ENCODE data around the gene C1orf35.

C1orf35 gene
- total RNA-seq = 17.8 to 25.8 (median 20.1) reads per million in 9 experiments

GRCh38 chr1:228102791-228103620, at the start of gene C1orf35:
Gene C1orf35, minus strand, starts transcription at chr1:228103325. Its CDS starts 98 bp downstream, at chr1:228103227.
- DNase-seq = peak; percentile 89 to 92 (median 91)
- peak within 1 kb of the TSS; percentile 94 to 96 for H3K27ac Mint-ChIP-seq
- H3K4me1 Mint-ChIP-seq (ENCODE audit: low read depth in 2 of 2) = peaks cover 14 to 21% of the 10 kb centered on the region in 2 donors
- no peaks in the 10 kb centered on the region for H3K27me3 Mint-ChIP-seq
- peak within 1 kb of the TSS; percentile 91 to 92 for H3K4me3 Mint-ChIP-seq
- ATAC-seq (replicated peaks) = peak; percentile 71
- peaks cover 68% of the 10 kb centered on the region for H3K36me3 Mint-ChIP-seq (ENCODE audit: insufficient read depth)
- H3K9me3 Mint-ChIP-seq = no peaks in the 10 kb centered on the region

- Mint-ChIP-seq H3K4me3 (no peak overlapping the region), H3K27ac (peak overlapping the region; percentile 55 to 86), H3K9me3 (no peaks in the 10 kb centered on the region), H3K36me3 (ENCODE audit: insufficient read depth) (peaks cover 31% of the 10 kb centered on the region), H3K27me3 (no peaks in the 10 kb centered on the region), H3K4me1 (ENCODE audit: low read depth in 2 of 2) (peaks cover 8 to 11% of the 10 kb centered on the region in 2 donors)
- ATAC-seq (replicated peaks) = no peak
- DNase-seq = no peak
These were observed 49.8 kb upstream of the C1orf35 start for GRCh38 chr1:228152918-228153258.

GRCh38 chr1:228152097-228152917, 49.2 kb upstream of the C1orf35 start:
- Mint-ChIP-seq H3K9me3 (no peaks in the 10 kb centered on the region), H3K36me3 (ENCODE audit: insufficient read depth) (peaks cover 37% of the 10 kb centered on the region), H3K27ac (peak overlapping the region; percentile 73 to 86), H3K4me1 (ENCODE audit: low read depth in 2 of 2) (peaks cover 8 to 11% of the 10 kb centered on the region in 2 donors), H3K4me3 (no peak overlapping the region), H3K27me3 (no peaks in the 10 kb centered on the region)
- ATAC-seq (replicated peaks) (no peak), DNase-seq (no peak)

DNA sequence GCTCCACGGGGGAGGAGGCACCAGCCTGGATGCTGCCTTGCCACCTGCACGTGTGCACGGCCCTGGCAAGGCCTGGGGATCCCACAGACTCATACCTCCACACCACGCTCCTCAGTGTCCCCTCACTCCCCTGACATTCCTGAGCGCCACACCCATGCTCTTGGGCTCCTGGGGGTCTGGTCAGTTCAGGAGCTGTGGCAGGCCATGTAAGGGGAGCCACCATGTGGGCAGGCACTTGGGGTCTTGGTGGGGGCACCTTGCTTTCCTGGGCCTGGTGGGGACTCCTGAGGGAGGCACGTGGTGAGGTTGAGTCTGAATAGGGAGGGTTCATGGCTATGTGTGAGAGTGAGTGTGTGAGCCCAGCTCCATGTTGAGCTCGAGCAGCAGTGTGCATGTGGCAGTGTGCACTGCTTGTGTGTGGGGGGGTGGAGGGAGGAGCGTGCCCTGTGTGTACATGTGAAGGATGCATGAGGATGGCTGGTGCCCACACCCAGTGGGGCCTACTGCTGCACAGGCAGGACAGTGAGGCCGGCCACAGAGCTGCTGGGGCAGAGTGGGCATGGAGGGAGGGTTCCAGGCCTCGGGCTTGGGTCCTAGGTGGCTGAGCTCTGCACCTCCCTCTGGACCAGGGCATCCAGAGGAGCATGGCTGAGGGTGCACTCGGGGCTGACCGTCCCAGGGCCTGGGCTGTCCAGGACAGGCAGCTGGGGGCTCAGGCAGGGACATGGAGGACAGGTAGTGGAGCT, 48.2 kb upstream of the C1orf35 start:
- ATAC-seq (replicated peaks) = peak; percentile 18
- Mint-ChIP-seq H3K4me3 (peak overlapping the region in 1 of 2 donors; percentile 14), H3K27ac (peak overlapping the region; percentile 73 to 86), H3K9me3 (no peaks in the 10 kb centered on the region), H3K4me1 (ENCODE audit: low read depth in 2 of 2) (peaks cover 8 to 11% of the 10 kb centered on the region in 2 donors), H3K36me3 (ENCODE audit: insufficient read depth) (peaks cover 39% of the 10 kb centered on the region), H3K27me3 (no peaks in the 10 kb centered on the region)
- no peak for DNase-seq

DNA sequence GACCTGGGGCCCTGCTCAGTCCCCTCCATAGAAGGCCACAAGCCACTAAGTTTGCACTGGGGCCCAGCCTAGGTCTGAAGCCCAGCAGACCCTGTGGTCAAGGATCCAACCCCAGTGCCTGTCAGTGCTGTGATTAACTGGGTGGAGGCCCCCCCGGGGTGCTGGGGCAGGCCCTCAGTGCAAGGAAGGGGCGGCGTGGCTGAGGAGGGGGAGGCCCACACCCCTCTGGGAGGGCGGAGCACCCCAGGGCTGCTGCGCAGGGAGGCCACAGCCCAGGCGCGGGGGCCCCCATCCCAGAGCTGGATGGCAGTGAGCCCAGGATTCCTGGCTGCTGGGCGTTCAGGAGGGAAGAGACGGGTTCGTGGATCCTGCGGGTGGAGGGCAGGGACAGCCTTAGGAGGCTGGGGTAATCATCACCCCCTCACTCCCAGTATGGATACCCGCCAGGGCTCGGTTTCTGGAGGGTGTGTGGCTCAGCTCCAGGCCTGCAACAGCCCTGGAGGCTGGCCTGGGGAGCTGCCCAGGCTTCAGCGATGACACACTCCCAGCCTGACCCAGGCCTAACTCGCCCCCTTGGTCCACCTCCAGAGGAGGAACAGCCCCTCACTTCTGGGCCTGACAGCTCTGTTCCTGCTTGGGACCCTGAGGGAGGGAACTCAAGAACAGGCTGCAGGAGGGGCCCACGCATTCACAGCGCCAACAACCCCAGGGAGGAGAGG, 47.5 kb upstream of the C1orf35 start:
- Mint-ChIP-seq H3K27me3 (no peaks in the 10 kb centered on the region), H3K36me3 (ENCODE audit: insufficient read depth) (peaks cover 43% of the 10 kb centered on the region), H3K27ac (peak overlapping the region in 1 of 2 donors; percentile 86), H3K4me1 (ENCODE audit: low read depth in 2 of 2) (peaks cover 8 to 10% of the 10 kb centered on the region in 2 donors), H3K4me3 (no peak overlapping the region), H3K9me3 (no peaks in the 10 kb centered on the region)
- peak; percentile 2 for ATAC-seq (replicated peaks)
- DNase-seq = no peak

DNA sequence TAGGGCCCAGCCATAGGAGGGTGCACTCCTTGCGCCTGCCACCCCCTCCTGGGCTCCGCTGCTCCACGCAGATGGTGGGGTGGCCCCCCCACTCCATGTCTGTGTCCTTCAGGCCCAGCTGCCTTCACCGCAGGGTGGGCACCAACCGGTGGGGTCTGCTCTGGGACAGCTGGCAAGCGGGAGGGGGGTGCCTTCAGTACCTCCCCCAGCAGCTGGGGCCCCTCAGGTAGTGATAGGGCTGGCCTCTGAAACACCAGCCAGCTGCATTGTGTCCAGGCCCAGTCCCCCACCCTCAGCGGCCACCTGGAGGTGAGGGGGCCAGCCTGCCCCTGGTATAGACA, 47.0 kb upstream of the C1orf35 start:
- Mint-ChIP-seq H3K36me3 (ENCODE audit: insufficient read depth) (peaks cover 41% of the 10 kb centered on the region), H3K4me3 (no peak overlapping the region), H3K9me3 (no peaks in the 10 kb centered on the region), H3K27ac (peak overlapping the region in 1 of 2 donors; percentile 86), H3K4me1 (ENCODE audit: low read depth in 2 of 2) (peaks cover 6 to 8% of the 10 kb centered on the region in 2 donors), H3K27me3 (no peaks in the 10 kb centered on the region)
- DNase-seq (no peak), ATAC-seq (replicated peaks) (no peak)

DNA sequence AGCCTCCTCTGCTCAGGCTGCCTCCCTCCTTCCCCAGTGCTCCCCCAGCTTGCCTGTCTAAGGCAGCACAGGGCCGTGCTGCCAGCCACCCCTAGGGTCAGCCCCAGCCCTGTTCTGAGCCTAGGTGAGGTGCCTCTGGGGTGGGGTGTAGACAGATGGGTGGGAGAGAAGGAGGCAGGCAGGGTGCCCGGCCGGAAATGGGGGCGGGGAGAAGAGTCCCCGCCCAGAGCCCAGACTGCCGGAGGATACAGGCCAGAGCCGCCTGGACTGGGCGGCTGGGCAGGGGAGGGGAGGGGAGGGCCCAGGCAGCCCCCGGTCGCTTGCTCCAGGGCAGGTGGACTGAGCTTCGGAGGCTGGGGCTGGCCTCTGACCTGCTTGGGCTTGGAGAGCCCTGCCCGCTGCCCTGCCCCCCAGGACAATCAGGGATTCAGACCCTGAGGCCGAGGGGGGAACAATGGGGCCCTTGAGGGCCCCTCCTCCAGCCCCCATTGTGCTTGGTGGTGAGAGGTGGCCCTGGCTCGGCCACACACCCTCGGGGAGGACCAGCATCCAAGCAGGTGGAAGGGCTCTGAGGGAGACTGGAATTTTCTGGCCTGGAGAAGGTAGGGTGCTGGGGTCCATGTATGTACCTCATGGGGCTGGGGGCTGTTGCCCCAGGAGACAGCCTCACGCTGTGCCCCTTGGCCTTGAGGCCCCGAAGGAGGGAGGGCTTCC, 46.4 kb upstream of the C1orf35 start, which contains the start of gene GJC2:
TSS of gene GJC2 (plus strand) at position 525 of the 714 bp plus-strand sequence. CDS start 7,829 bp downstream, outside the sequence.
- Mint-ChIP-seq H3K36me3 (ENCODE audit: insufficient read depth) (peaks cover 41% of the 10 kb centered on the region), H3K27me3 (no peaks in the 10 kb centered on the region), H3K4me3 (no peak within 1 kb of the TSS), H3K27ac (peak within 1 kb of the TSS in 1 of 2 donors; percentile 86), H3K9me3 (no peaks in the 10 kb centered on the region), H3K4me1 (ENCODE audit: low read depth in 2 of 2) (peaks cover 4 to 9% of the 10 kb centered on the region in 2 donors)
- no peak for DNase-seq
- peak; percentile 13 for ATAC-seq (replicated peaks)

GRCh38 chr1:228148935-228149405, 45.8 kb upstream of the C1orf35 start:
- H3K27ac Mint-ChIP-seq = peak overlapping the region in 1 of 2 donors; percentile 66
- no peak overlapping the region for H3K4me3 Mint-ChIP-seq
- DNase-seq (no peak), ATAC-seq (replicated peaks) (no peak)
- H3K4me1 Mint-ChIP-seq (ENCODE audit: low read depth in 2 of 2) = peaks cover 8 to 14% of the 10 kb centered on the region in 2 donors
- no peaks in the 10 kb centered on the region for H3K27me3 Mint-ChIP-seq
- peaks cover 41% of the 10 kb centered on the region for H3K36me3 Mint-ChIP-seq (ENCODE audit: insufficient read depth)
- no peaks in the 10 kb centered on the region for H3K9me3 Mint-ChIP-seq

DNA sequence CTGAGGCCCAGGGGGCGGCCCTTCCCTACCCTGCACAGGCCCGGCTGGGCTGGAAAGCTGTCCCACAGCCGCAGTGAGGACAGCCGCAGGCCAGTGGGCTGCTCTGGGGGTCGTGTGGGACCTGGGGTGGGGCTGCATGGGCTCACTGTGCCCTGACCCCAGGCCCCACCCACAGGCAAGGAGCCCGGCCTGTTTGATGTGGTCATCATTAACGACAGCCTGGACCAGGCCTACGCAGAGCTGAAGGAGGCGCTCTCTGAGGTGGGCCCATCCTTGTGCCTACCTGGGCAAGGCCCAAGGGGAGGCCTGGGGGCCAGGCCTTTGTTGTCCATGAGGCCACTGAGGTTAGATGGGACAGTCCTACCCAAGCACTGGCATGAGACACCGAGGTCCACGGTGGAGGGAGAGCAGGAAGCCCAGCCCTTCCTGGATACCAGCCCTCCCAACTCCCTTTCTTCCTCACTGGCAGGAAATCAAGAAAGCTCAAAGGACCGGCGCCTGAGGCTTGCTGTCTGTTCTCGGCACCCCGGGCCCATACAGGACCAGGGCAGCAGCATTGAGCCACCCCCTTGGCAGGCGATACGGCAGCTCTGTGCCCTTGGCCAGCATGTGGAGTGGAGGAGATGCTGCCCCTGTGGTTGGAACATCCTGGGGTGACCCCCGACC, 45.2 kb upstream of the C1orf35 start:
- Mint-ChIP-seq H3K4me1 (ENCODE audit: low read depth in 2 of 2) (peaks cover 14 to 21% of the 10 kb centered on the region in 2 donors), H3K9me3 (no peaks in the 10 kb centered on the region), H3K27me3 (no peaks in the 10 kb centered on the region), H3K36me3 (ENCODE audit: insufficient read depth) (peaks cover 42% of the 10 kb centered on the region), H3K4me3 (no peak overlapping the region), H3K27ac (peak overlapping the region; percentile 28 to 66)
- no peak for ATAC-seq (replicated peaks)
- no peak for DNase-seq

DNA sequence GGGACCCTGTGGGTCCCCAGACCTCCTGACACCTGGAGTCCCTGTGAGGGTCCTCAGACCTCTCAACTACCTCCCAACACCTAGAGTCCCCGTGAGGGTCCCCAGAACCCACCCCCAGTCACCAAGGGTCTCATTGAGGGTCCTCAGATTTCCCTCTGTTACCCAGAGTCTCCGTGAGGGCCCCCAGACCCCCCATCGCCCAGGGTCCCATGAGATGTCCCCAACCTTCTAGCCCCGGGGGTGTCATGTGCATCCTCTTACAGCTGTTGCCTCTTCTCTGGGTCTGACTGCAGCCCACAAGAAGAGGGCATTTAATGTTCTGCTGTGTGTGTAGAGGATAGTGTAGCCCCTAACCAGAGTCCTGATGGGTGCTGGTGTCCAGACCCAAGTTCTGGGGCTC, 44.6 kb upstream of the C1orf35 start:
- Mint-ChIP-seq H3K4me1 (ENCODE audit: low read depth in 2 of 2) (peaks cover 19 to 26% of the 10 kb centered on the region in 2 donors), H3K9me3 (no peaks in the 10 kb centered on the region), H3K36me3 (ENCODE audit: insufficient read depth) (peaks cover 42% of the 10 kb centered on the region), H3K4me3 (no peak overlapping the region), H3K27ac (peak overlapping the region; percentile 23 to 28), H3K27me3 (no peaks in the 10 kb centered on the region)
- DNase-seq (no peak), ATAC-seq (replicated peaks) (no peak)

GRCh38 chr1:228147151-228147693, 44.1 kb upstream of the C1orf35 start:
- H3K4me3 Mint-ChIP-seq = no peak overlapping the region
- no peaks in the 10 kb centered on the region for H3K9me3 Mint-ChIP-seq
- H3K27me3 Mint-ChIP-seq = no peaks in the 10 kb centered on the region
- peaks cover 44% of the 10 kb centered on the region for H3K36me3 Mint-ChIP-seq (ENCODE audit: insufficient read depth)
- ATAC-seq (replicated peaks) (no peak), DNase-seq (no peak)
- peaks cover 21 to 30% of the 10 kb centered on the region in 2 donors for H3K4me1 Mint-ChIP-seq (ENCODE audit: low read depth in 2 of 2)
- H3K27ac Mint-ChIP-seq = no peak overlapping the region
